T-cell (primary cell): ENCODE data around the gene RAB11FIP4. TPM values are rescaled to one million over a fixed set of nuclear protein-coding genes. Genes with fewer than 3 reads are reported as not detected.
A peak's percentile ranks its signal among the peaks of the same experiment; 100 is the strongest.

Experiments used
- ATAC-seq, 4 experiments: fragments of 200-7000 bp in 3 of 4; fragments of 150-1000 bp in 1 of 4; cut with Tn5 transposase; replicated peaks in 1 of 4; 1 replicate in 3 of 4; 2 replicates in 1 of 4; pipeline ENCODE4 v1.10.0; 2021; ENCODE audit warnings: moderate library complexity in 3 of 4, mild to moderate bottlenecking in 2 of 4, moderate number of reproducible peaks in 1 of 4
- CTCF ChIA-PET, 2 donors: fragments of 300-600 bp; sonication (Branson Sonifier 250); formaldehyde crosslinking; loops; one replicate each; lab custom pipeline; 2022; ENCODE audit warnings: antibody characterized with exemption in 2 of 2; lab: Charles Lee
- POLR2A ChIA-PET, 2 donors: fragments of 300-600 bp; sonication (Branson Sonifier 250); formaldehyde crosslinking; loops; one replicate each; lab custom pipeline; 2022; ENCODE audit warnings: antibody characterized with exemption in 2 of 2; lab: Charles Lee
- DNase-seq, 35 experiments: peaks; one replicate each; pipeline versions ENCODE4 v3.0.0 to v3.0.0-alpha.2; 2013 to 2023
- H3K27ac ChIP-seq: one replicate; pipeline ENCODE4 v1.5.1; 2013; ENCODE audit warnings: low read length
- H3K27me3 ChIP-seq, 2 experiments: replicated peaks in 1 of 2; 1 replicate in 1 of 2; 2 replicates in 1 of 2; pipeline versions ENCODE4 v1.6.1 to v1.7.0; 2013; ENCODE audit warnings: low read length in 1 of 2, mixed read lengths in 1 of 2; ENCODE audit not compliant: control insufficient read depth in 2 of 2, insufficient read depth in 2 of 2; ENCODE audit errors: extremely low read depth in 1 of 2
- H3K36me3 ChIP-seq, 2 donors: 1 replicate in 1 of 2; 2 replicates in 1 of 2; pipeline versions ENCODE4 v1.6.1 to v1.7.0; 2013; ENCODE audit warnings: low read length in 1 of 2; ENCODE audit not compliant: control insufficient read depth in 2 of 2, insufficient read depth in 1 of 2; ENCODE audit errors: extremely low read depth in 1 of 2
- H3K4me1 ChIP-seq, 2 experiments: 1 replicate in 1 of 2; 2 replicates in 1 of 2; pipeline versions ENCODE4 v1.6.1 to v1.7.0; 2013; ENCODE audit warnings: low read length in 2 of 2, mixed read lengths in 1 of 2; ENCODE audit not compliant: insufficient read depth in 2 of 2, control insufficient read depth in 1 of 2; ENCODE audit errors: extremely low read depth in 1 of 2
- H3K4me3 ChIP-seq, 2 donors: 1 replicate in 1 of 2; 2 replicates in 1 of 2; pipeline versions ENCODE4 v1.5.1 to v1.7.0; 2013; ENCODE audit warnings: mild to moderate bottlenecking in 2 of 2, low read length in 1 of 2, moderate library complexity in 1 of 2; ENCODE audit not compliant: control insufficient read depth in 1 of 2; ENCODE audit errors: extremely low read depth in 1 of 2
- H3K9me3 ChIP-seq: 2 replicates; pipeline ENCODE4 v1.7.0; 2013
- H3K27ac Mint-ChIP-seq, 2 donors: one replicate each; pipeline ENCODE4 v1.8.0; 2020 to 2021; ENCODE audit warnings: mild to moderate bottlenecking in 2 of 2, mixed read lengths in 2 of 2
- H3K27me3 Mint-ChIP-seq, 2 donors: one replicate each; pipeline ENCODE4 v1.8.0; 2021 to 2022; ENCODE audit warnings: mixed read lengths in 2 of 2
- H3K36me3 Mint-ChIP-seq: one replicate; pipeline ENCODE4 v1.8.0; 2021; ENCODE audit warnings: mixed read lengths
- H3K4me1 Mint-ChIP-seq, 3 donors: one replicate each; pipeline ENCODE4 v1.8.0; 2020 to 2022; ENCODE audit warnings: mixed read lengths in 3 of 3, mild to moderate bottlenecking in 1 of 3
- H3K4me3 Mint-ChIP-seq, 3 donors: one replicate each; pipeline ENCODE4 v1.8.0; 2020 to 2022; ENCODE audit warnings: mild to moderate bottlenecking in 3 of 3, mixed read lengths in 3 of 3, moderate library complexity in 3 of 3
- H3K9me3 Mint-ChIP-seq, 3 donors: one replicate each; pipeline ENCODE4 v1.8.0; 2020 to 2022; ENCODE audit warnings: mixed read lengths in 3 of 3
- WGBS: methylation state at CpG from one replicate; pipeline ENCODE4 v1.1.5; 2013; ENCODE audit warnings: missing lambda C conversion rate; ENCODE audit not compliant: insufficient coverage; 5-methylcytosine and 5-hydroxymethylcytosine counted together
- total RNA-seq, 35 experiments: library from RNA in 6 of 35; stranded (reverse) in 6 of 35; fragments of 120-200 nt in 1 of 35; gene quantifications; one replicate each; pipeline versions ENCODE4 v1.2.1 to v1.2.4 and lab custom pipeline; 2013 to 2026

RAB11FIP4 gene
- total RNA-seq, 5 donors from 2014 or later (not counting 1 experiment from before 2014, with no cell fraction given) = 45.6 to 72.6 (median 50.1) TPM

DNA sequence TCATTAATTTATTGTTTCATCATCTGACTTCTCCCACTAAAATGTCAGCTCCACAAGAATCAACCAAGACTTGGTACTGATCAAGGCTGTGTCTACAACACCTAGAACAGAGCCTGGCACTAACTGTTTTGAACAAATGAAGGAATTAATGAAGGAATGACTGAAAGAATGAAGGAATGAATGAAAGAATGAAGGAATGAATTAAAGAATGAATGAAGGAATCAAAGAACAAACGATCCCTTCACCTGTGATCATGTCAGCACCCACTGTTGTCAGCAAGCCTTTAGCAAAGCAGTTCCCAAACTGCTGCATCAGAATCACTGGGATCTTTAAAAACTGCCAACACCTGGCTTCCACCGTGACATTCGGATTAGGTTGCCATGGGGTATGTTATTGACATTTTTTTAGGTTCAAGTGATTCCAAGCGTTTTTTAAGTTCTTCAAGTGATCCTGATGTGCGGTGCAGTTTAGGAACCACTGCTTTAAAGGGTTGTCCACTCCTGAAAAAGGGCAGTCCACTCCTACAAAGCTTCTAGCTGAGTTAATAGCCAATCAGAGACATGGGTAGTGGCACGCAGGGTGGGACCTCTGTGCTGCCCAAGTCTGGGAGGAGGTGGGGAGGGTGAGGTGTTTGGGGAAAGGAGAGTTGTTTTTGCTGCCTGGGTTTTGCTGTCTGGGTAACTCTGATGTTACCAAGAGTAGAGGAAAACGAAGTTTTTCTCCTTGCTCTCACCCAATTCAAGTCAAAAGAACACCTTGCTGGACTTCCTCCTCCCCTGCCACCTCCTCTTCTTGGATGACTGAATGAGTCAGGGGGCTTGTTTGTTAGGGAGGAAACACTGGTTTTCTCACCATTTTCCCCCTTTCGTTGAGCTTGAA, 89.7 kb downstream of the RAB11FIP4 start:
- no peaks in the 10 kb centered on the region for H3K9me3 ChIP-seq
- H3K27me3 ChIP-seq = peaks cover 0 to 3% of the 10 kb centered on the region in 2 experiments
- no peak overlapping the region for H3K4me3 Mint-ChIP-seq
- ChIA-PET POLR2A (interaction anchor here in 1 of 2 donors (0.6 kb wide), 1 partner anchor 210 kb away, joined by 3 read pairs; no protein-coding TSS in a partner anchor), CTCF (interaction anchor here in 1 of 2 donors (0.5 kb wide), 1 partner anchor 10 kb away, joined by 4 read pairs; no protein-coding TSS in a partner anchor)
- H3K4me1 ChIP-seq = no peaks in the 10 kb centered on the region
- H3K4me1 Mint-ChIP-seq = no peaks in the 10 kb centered on the region
- DNase-seq (no peak), ATAC-seq (no peak)
- 85% methylated on average over 4 of the region's 8 CpGs for WGBS
- H3K27ac Mint-ChIP-seq = no peak overlapping the region
- H3K9me3 Mint-ChIP-seq = no peaks in the 10 kb centered on the region
- no peak overlapping the region for H3K4me3 ChIP-seq
- H3K36me3 ChIP-seq = no peaks in the 10 kb centered on the region
- H3K27me3 Mint-ChIP-seq = no peaks in the 10 kb centered on the region
- H3K36me3 Mint-ChIP-seq = no peaks in the 10 kb centered on the region
- no peak overlapping the region for H3K27ac ChIP-seq

DNA sequence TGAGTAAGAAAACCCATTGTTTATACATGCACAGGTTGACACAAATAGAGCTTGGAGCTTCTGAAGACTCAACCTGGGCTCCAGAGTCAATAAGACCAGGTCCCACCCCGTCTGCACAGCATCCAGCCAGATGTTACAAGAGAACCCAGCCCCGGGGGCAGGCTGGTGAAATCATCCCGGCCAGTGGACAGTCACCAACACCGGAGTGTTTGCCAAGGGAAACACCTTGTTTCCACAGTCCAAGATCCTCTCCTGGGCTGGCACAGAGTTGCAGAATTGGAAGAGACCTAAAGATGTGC, 90.3 kb downstream of the RAB11FIP4 start:
- Histone ChIP-seq H3K36me3 (no peaks in the 10 kb centered on the region), H3K9me3 (no peaks in the 10 kb centered on the region), H3K4me3 (no peak overlapping the region), H3K27me3 (peaks cover 0 to 2% of the 10 kb centered on the region in 2 experiments), H3K4me1 (peaks cover 0 to 3% of the 10 kb centered on the region in 2 experiments), H3K27ac (no peak overlapping the region)
- H3K4me3 Mint-ChIP-seq = no peak overlapping the region
- DNase-seq = no peak
- 84% methylated on average over 4 of the region's 4 CpGs for WGBS
- no peaks in the 10 kb centered on the region for H3K27me3 Mint-ChIP-seq
- no peak overlapping the region for H3K27ac Mint-ChIP-seq
- CTCF ChIA-PET = no interaction called here
- POLR2A ChIA-PET = no interaction called here
- no peaks in the 10 kb centered on the region for H3K9me3 Mint-ChIP-seq
- H3K36me3 Mint-ChIP-seq = no peaks in the 10 kb centered on the region
- peaks cover 1 to 4% (median 2%) of the 10 kb centered on the region in 3 donors for H3K4me1 Mint-ChIP-seq
- ATAC-seq = no peak

DNA sequence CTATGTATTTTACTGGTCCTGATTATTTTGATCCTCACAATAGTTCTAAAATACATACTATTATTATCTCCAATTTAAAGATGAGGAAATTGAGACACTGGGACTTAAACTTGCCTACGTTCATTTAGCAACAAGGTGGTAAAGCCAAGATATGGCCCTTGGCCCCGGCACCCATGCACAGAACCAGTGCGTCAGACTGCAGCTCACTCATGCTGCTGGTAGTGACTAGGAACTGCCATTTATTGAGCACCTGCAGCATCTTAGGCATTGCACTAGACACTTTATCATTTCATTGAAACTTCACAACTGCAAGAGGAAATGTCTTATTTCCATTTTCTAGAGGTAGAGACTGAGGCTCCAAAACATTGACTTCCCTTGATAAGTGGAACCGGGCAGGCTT, 93.3 kb downstream of the RAB11FIP4 start:
- Mint-ChIP-seq H3K9me3 (no peaks in the 10 kb centered on the region), H3K36me3 (no peaks in the 10 kb centered on the region), H3K4me3 (no peak overlapping the region), H3K27me3 (no peaks in the 10 kb centered on the region), H3K4me1 (peaks cover 20 to 24% (median 21%) of the 10 kb centered on the region in 3 donors), H3K27ac (no peak overlapping the region)
- ATAC-seq (no peak), DNase-seq (no peak)
- CTCF ChIA-PET = no interaction called here
- Histone ChIP-seq H3K4me3 (no peak overlapping the region), H3K9me3 (no peaks in the 10 kb centered on the region), H3K4me1 (peaks cover 6 to 25% of the 10 kb centered on the region in 2 experiments), H3K27ac (no peak overlapping the region), H3K27me3 (no peaks in the 10 kb centered on the region), H3K36me3 (no peaks in the 10 kb centered on the region)
- POLR2A ChIA-PET = no interaction called here
- 100% methylated on average over 4 of the region's 4 CpGs for WGBS

DNA sequence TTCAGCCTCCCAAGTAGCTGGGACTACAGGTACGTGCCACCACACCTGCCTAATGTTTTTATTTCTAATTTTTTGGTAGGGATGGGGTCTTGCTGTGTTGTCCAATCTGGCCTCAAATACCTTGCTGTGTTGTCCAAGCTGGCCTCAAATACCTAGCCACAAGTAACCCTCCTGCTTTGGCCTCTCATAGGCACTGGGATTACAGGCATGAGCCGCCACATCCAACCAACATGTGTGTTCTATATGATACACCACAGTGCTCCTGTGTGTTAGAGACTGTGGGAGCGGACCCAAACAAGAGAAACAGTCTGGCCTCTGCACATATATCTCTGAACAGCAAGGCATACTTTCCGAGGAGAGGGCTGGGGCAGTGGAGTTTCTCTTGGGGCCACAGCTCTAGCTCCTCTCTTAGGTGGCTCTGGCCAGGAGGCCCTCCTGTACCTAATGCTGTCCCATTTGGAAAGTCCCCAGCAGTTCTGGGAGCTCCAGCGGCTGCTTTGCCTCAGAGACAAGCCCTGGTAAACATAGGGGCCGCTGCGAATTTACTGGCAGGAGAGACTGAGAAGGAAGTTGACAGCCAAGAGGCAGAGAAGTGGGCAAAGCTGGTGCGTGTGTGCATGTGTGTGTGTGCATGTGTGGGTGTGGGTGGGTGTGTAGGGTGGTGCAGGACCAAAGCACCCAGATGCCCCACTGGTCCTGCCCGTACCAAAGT, 95.0 kb downstream of the RAB11FIP4 start:
- WGBS = 70% methylated on average over 3 of the region's 9 CpGs
- ATAC-seq = no peak
- POLR2A ChIA-PET = no interaction called here
- CTCF ChIA-PET = no interaction called here
- Histone ChIP-seq H3K36me3 (no peaks in the 10 kb centered on the region), H3K4me3 (no peak overlapping the region), H3K27me3 (no peaks in the 10 kb centered on the region), H3K9me3 (no peaks in the 10 kb centered on the region), H3K27ac (no peak overlapping the region), H3K4me1 (peaks cover 18 to 42% of the 10 kb centered on the region in 2 experiments)
- H3K27ac Mint-ChIP-seq = peak overlapping the region; percentile 74 to 93
- no peaks in the 10 kb centered on the region for H3K36me3 Mint-ChIP-seq
- H3K9me3 Mint-ChIP-seq = no peaks in the 10 kb centered on the region
- peak in 1 of 35 experiments; percentile 22 for DNase-seq
- H3K27me3 Mint-ChIP-seq = no peaks in the 10 kb centered on the region
- peaks cover 37 to 41% (median 37%) of the 10 kb centered on the region in 3 donors for H3K4me1 Mint-ChIP-seq
- H3K4me3 Mint-ChIP-seq = peak overlapping the region; percentile 82 to 84 (median 84)

DNA sequence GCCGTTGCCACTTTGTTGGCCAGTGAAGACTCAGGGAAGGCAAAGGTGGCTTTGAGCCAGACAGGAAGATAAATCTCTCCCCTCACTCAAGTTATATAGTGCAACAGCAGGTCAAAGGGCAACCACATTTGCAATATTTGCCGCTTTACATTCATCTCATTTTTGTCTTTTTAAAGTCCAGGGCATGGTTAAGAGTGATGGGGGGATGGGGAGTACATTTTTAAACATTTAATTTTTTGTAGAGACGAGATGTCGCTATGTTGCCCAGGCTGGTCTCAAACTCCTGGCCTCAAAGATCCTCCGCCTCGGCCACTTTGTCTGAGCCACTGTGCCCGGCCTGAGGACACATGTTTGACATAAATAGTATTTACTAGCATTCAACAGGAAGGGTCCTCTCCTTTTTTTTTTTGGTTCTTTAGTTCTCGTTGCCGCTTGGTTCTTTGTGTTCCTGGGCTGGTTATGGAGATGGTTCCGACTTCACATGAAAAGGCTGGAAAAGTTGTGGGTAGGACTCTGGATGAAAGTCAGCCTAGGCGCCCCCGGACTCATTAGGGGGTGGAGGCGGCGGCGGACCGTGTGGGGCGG, 95.7 kb downstream of the RAB11FIP4 start:
- CTCF ChIA-PET = interaction anchor here in 1 of 2 donors (0.6 to 1.5 kb wide), 5 partner anchors 22 to 1555 kb away, joined by 3 to 33 read pairs (median 3); no protein-coding TSS in a partner anchor
- Mint-ChIP-seq H3K27ac (peak overlapping the region; percentile 93 to 95), H3K36me3 (no peaks in the 10 kb centered on the region), H3K4me3 (peak overlapping the region; percentile 82 to 84 (median 84)), H3K27me3 (no peaks in the 10 kb centered on the region), H3K9me3 (no peaks in the 10 kb centered on the region), H3K4me1 (peaks cover 43 to 47% (median 44%) of the 10 kb centered on the region in 3 donors)
- no peaks in the 10 kb centered on the region for H3K27me3 ChIP-seq
- POLR2A ChIA-PET = interaction anchor here (0.5 to 2.0 kb wide), 8 partner anchors 9 to 728 kb away, joined by 3 to 18 read pairs (median 4); no protein-coding TSS in a partner anchor
- no peak for DNase-seq
- peak overlapping the region; percentile 41 to 55 for H3K4me3 ChIP-seq
- H3K4me1 ChIP-seq = peaks cover 24 to 49% of the 10 kb centered on the region in 2 experiments
- H3K9me3 ChIP-seq = no peaks in the 10 kb centered on the region
- no peak for ATAC-seq
- H3K36me3 ChIP-seq = no peaks in the 10 kb centered on the region
- WGBS = 4% methylated on average over 10 of the region's 17 CpGs
- peak overlapping the region; percentile 71 for H3K27ac ChIP-seq
